HL-60 (cell line): ENCODE results near the gene RPRD1B.

Experiments
- DNase-seq, 2 experiments: peaks; one replicate each; pipeline ENCODE4 v3.0.0-alpha.2; 2010 to 2020; ENCODE audit warnings: low read depth in 1 of 2, low spot score in 1 of 2
- H3K27ac ChIP-seq: fragments of 250-450 bp; sonication (Bioruptor Pico); replicated peaks from 2 replicates; pipeline ENCODE4 v1.5.1; 2020; ENCODE audit warnings: mild to moderate bottlenecking, moderate library complexity
- H3K27me3 ChIP-seq: fragments of 250-450 bp; sonication (Bioruptor Pico); 2 replicates; pipeline ENCODE4 v1.5.1; 2021; ENCODE audit warnings: mild to moderate bottlenecking, moderate library complexity; ENCODE audit not compliant: insufficient read depth, poor library complexity, severe bottlenecking
- H3K4me3 ChIP-seq: replicated peaks from 2 replicates; pipeline ENCODE4 v1.5.1; 2011; ENCODE audit warnings: mild to moderate bottlenecking, control low read depth, low read length; ENCODE audit not compliant: insufficient read depth
- CTCF ChIP-seq: IDR thresholded peaks from one replicate; pipeline ENCODE4 v1.5.1; 2011; ENCODE audit warnings: low read length, control low read depth, inconsistent platforms; ENCODE audit not compliant: insufficient read depth
- GABPA ChIP-seq: IDR thresholded peaks from 2 replicates; pipeline ENCODE4 v1.6.1; 2012; ENCODE audit warnings: low read depth
- POLR2AphosphoS5 ChIP-seq: IDR thresholded peaks from 2 replicates; pipeline ENCODE4 v1.6.1; 2012; ENCODE audit warnings: low read depth
- REST ChIP-seq: IDR thresholded peaks from 2 replicates; pipeline ENCODE4 v1.6.1; 2012; ENCODE audit warnings: low read depth; ENCODE audit not compliant: insufficient replicate concordance
- SPI1 ChIP-seq: IDR thresholded peaks from 2 replicates; pipeline ENCODE4 v1.6.1; 2012; ENCODE audit warnings: low read depth, mild to moderate bottlenecking, borderline replicate concordance

Gene RPRD1B

GRCh38 chr20:38073307-38074071 is 39.9 kb downstream of the RPRD1B start:
- TF ChIP-seq REST, result no peak
- peak; percentile 18 for TF ChIP-seq CTCF
- DNase-seq, result no peak
- Histone ChIP-seq H3K27ac (no peak overlapping the region), H3K4me3 (no peak overlapping the region), H3K27me3 (no peaks in the 10 kb centered on the region)

DNA sequence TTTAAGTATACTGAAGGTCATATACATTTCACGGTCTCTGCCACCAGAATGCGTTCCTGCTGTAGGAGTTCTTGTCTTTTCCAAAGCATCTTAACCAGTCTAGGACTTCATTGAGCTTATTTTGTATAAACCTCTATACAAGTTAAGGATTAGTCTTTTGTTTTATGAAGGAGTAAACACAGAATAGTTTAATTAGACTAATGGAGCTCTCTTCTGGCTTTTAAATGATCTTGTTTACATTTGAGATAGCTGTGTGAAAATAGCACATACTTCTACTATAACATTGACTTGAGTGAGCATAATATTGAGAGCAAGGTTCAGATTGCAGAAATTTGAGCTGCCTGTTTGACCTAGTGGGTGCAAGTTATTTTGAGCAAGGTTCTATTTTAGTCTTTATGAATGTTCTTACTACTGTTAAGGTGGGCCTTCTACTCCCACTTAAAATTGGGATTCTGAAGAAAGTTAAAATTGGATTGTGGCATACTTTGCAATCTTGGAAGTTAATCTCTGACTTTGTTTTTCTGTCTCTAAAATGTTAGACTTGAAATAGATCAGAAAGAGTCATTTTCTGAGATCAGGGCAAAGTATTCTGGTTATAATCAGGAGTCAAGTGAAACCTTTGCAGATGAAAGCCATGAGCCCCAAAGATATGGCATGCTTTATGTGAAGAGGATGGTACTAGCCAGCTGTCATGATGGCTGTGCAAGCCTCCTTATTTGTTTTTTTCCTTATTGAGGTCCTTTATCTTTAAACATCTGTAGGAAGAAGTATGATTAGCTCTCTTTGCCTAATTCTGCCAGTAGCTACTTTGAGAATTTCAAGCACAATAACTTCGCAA is 41.8 kb downstream of the RPRD1B start:
- no peaks in the 10 kb centered on the region for H3K27me3 ChIP-seq
- H3K27ac ChIP-seq, result no peak overlapping the region
- H3K4me3 ChIP-seq, result no peak overlapping the region
- TF ChIP-seq SPI1, result no peak
- TF ChIP-seq POLR2AphosphoS5, result no peak
- TF ChIP-seq CTCF, result no peak
- no peak for TF ChIP-seq GABPA
- no peak for TF ChIP-seq REST
- no peak for DNase-seq

DNA sequence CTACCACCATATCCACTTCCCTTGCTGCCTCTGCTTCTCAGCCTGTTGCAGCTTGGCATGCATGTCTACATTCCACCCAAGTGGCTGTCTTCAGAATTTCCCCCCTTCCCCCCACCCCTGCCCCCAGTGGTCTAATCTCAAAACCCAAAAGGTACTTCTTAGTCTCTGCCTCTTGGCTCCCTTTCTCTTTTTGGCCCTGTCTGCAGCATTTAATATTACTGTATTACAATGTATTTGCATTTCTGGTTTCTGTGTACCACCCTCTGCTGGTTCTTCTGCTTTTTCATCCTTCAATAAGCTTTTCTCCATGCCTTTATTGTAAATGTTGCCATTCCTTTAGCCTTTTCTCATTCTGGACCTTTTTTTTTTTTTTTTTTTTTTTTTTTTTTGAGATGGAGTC is 43.0 kb downstream of the RPRD1B start:
- Histone ChIP-seq H3K27me3 (no peaks in the 10 kb centered on the region), H3K27ac (no peak overlapping the region), H3K4me3 (no peak overlapping the region)
- no peak for DNase-seq
- TF ChIP-seq POLR2AphosphoS5 (no peak), SPI1 (no peak), REST (no peak), GABPA (no peak), CTCF (no peak)
